Stimulated activated CD8-positive, alpha-beta memory T cell treated with anti-CD3 and anti-CD28 coated beads, Interleukin-4, amount 100 ng/mL, for 4 hours (primary cell): ENCODE measurements around the gene IL1RAPL2.
"Not testable (repeated sequence)": the region's sequence is repeated elsewhere in the genome, so short reads cannot be mapped to it uniquely, and the experiment has no call there.

Experiments
- DNase-seq, 2 donors: peaks; one replicate each; pipeline ENCODE4 v3.0.0-alpha.2; 2020; ENCODE audit warnings: low read depth in 2 of 2, low spot score in 1 of 2

Gene IL1RAPL2

GRCh38 chrX:105017641-105018040 is 451.6 kb downstream of the IL1RAPL2 start:
- DNase-seq, result no peak

- DNase-seq, result no peak
Observed at GRCh38 chrX:105018865-105019264, 452.9 kb downstream of the IL1RAPL2 start.

- DNase-seq, result not testable (repeated sequence)
Observed at GRCh38 chrX:105028962-105029361, 463.0 kb downstream of the IL1RAPL2 start.

- DNase-seq, result no peak
Observed at GRCh38 chrX:105038672-105039328, 472.8 kb downstream of the IL1RAPL2 start.

- no peak for DNase-seq
Observed at GRCh38 chrX:105050921-105051320, 484.9 kb downstream of the IL1RAPL2 start.

- DNase-seq, result no peak
Observed at GRCh38 chrX:105051364-105051763, 485.4 kb downstream of the IL1RAPL2 start.

GRCh38 chrX:105052926-105053325 is 486.9 kb downstream of the IL1RAPL2 start:
- no peak for DNase-seq

- DNase-seq, result no peak
Observed at GRCh38 chrX:105063743-105064142, 497.7 kb downstream of the IL1RAPL2 start.

- no peak for DNase-seq
Observed at GRCh38 chrX:105098201-105098600, 532.2 kb downstream of the IL1RAPL2 start.

- no peak for DNase-seq
Observed at GRCh38 chrX:105098812-105099211, 532.8 kb downstream of the IL1RAPL2 start.

- no peak for DNase-seq
Observed at GRCh38 chrX:105101378-105101777, 535.4 kb downstream of the IL1RAPL2 start.

GRCh38 chrX:105109936-105110335 is 543.9 kb downstream of the IL1RAPL2 start:
- DNase-seq, result no peak

GRCh38 chrX:105114554-105115130 is 548.6 kb downstream of the IL1RAPL2 start:
- DNase-seq, result no peak

- DNase-seq, result not testable (repeated sequence)
Observed at GRCh38 chrX:105115596-105116320, 549.8 kb downstream of the IL1RAPL2 start.

- no peak for DNase-seq
Observed at GRCh38 chrX:105116486-105116885, 550.5 kb downstream of the IL1RAPL2 start.

- no peak for DNase-seq
Observed at GRCh38 chrX:105117621-105118020, 551.6 kb downstream of the IL1RAPL2 start.

- DNase-seq, result no peak
Observed at GRCh38 chrX:105120463-105120862, 554.5 kb downstream of the IL1RAPL2 start.

GRCh38 chrX:105121186-105121585 is 555.2 kb downstream of the IL1RAPL2 start:
- no peak for DNase-seq

GRCh38 chrX:105126201-105126600 is 560.2 kb downstream of the IL1RAPL2 start:
- no peak for DNase-seq

- DNase-seq, result no peak
Observed at GRCh38 chrX:105134273-105134672, 568.3 kb downstream of the IL1RAPL2 start.

- no peak for DNase-seq
Observed at GRCh38 chrX:105136786-105137185, 570.8 kb downstream of the IL1RAPL2 start.

GRCh38 chrX:105150036-105150435 is 584.0 kb downstream of the IL1RAPL2 start:
- DNase-seq, result no peak
